Esophagus muscularis mucosa (tissue), 4 donors: ENCODE results near the gene NEO1. TPM values are rescaled to one million over a fixed set of nuclear protein-coding genes. Genes with fewer than 3 reads are reported as not detected.

ENCODE experiments used
- DNase-seq: peaks from one replicate; pipeline ENCODE4 v3.0.0-alpha.2; 2017; ENCODE audit errors: extremely low spot score
- H3K27ac ChIP-seq, 4 donors: fragments of 200-600 bp; sonication (generic); replicated peaks in 1 of 4; 1 replicate in 3 of 4; 2 replicates in 1 of 4; pipeline ENCODE4 v1.5.1; 2016 to 2019; ENCODE audit warnings: mild to moderate bottlenecking in 1 of 4
- H3K27me3 ChIP-seq, 4 donors: fragments of 200-600 bp; sonication (generic); one replicate each; pipeline versions ENCODE4 v1.5.1 to v1.6.0; 2016 to 2019
- H3K36me3 ChIP-seq, 4 donors: fragments of 200-600 bp; sonication (generic); one replicate each; pipeline ENCODE4 v1.5.1; 2016 to 2019
- H3K4me1 ChIP-seq, 4 donors: fragments of 200-600 bp; sonication (generic); one replicate each; pipeline ENCODE4 v1.5.1; 2016 to 2019
- H3K4me3 ChIP-seq, 4 donors: fragments of 200-600 bp; sonication (generic); 1 replicate in 2 of 4; 2 replicates in 2 of 4; pipeline ENCODE4 v1.5.1; 2016 to 2019; ENCODE audit warnings: mild to moderate bottlenecking in 4 of 4, moderate library complexity in 1 of 4
- H3K9me3 ChIP-seq, 4 donors: fragments of 200-600 bp; sonication (generic); 1 replicate in 3 of 4; 2 replicates in 1 of 4; pipeline ENCODE4 v1.5.1; 2016 to 2019
- EP300 ChIP-seq: sonication (generic); formaldehyde crosslinking; IDR thresholded peaks from one replicate; pipeline ENCODE4 v1.6.1; 2017; ENCODE audit warnings: antibody characterized with exemption
- POLR2A ChIP-seq: fragments of 450-650 bp; IDR thresholded peaks from one replicate; pipeline ENCODE4 v1.6.1; 2017; ENCODE audit warnings: antibody characterized with exemption, moderate library complexity, mild to moderate bottlenecking, low read depth
- POLR2AphosphoS5 ChIP-seq, 2 donors: sonication (generic); formaldehyde crosslinking; IDR thresholded peaks; one replicate each; pipeline ENCODE4 v1.6.1; 2017; ENCODE audit warnings: antibody characterized with exemption in 2 of 2
- WGBS: methylation state at CpG from one replicate; pipeline ENCODE4 v1.1.5; 2018; 5-methylcytosine and 5-hydroxymethylcytosine counted together
- intact Hi-C: fragments of 100-400 bp; cut with DNase I; formaldehyde crosslinking; loops from one replicate; pipeline ENCODE4 v1.15.1; 2023
- small RNA-seq, 3 donors: library from RNA; depleted of rRNA; stranded (forward); fragments of <200 nt; gene quantifications; one replicate each; pipeline ENCODE3, GENCODE V24; 2016
- total RNA-seq, 4 donors: library from RNA; depleted of rRNA; stranded (reverse); fragments of >200 nt; gene quantifications; one replicate each; pipeline versions ENCODE4 v1.1.0 to v1.2.1, GENCODE V29; 2016
- TF ChIP-seq, protein P1 (sequence below), 3 experiments: fragments of 200-600 bp in 2 of 3; fragments of 450-650 bp in 1 of 3; sonication (generic) in 2 of 3; IDR thresholded peaks; one replicate each; pipeline ENCODE4 v1.5.1; 2017 to 2019; ENCODE audit warnings: antibody characterized with exemption in 3 of 3, mild to moderate bottlenecking in 2 of 3, moderate library complexity in 1 of 3

The NEO1 gene
- total RNA-seq, 4 donors from 2014 or later, result 38.2 to 61.2 (median 53.5) TPM

DNA sequence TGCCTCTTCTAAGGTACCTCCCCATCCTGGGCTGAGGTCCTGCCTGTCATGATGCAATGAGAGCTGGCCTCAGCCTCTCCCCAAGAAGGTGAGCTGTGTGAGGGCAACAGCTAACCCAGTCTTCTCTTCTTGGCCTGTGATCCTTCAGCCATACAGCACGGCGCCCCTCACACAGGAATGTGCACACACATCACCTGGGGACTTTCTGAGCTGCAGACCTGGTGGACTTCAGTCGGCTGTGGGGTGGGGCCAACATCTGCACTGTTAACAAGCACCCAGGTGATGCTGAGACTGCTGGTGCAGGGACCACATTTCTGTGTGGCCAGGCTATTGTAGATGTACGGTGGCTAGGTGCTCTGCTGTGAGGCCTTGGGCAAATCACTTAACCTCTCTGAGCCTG lies 302.0 kb downstream of the NEO1 start:
- H3K27ac ChIP-seq, result no peak overlapping the region
- no peaks in the 10 kb centered on the region for H3K9me3 ChIP-seq
- WGBS, result 73% methylated on average over 2 of the region's 4 CpGs
- TF ChIP-seq, protein P1, sequence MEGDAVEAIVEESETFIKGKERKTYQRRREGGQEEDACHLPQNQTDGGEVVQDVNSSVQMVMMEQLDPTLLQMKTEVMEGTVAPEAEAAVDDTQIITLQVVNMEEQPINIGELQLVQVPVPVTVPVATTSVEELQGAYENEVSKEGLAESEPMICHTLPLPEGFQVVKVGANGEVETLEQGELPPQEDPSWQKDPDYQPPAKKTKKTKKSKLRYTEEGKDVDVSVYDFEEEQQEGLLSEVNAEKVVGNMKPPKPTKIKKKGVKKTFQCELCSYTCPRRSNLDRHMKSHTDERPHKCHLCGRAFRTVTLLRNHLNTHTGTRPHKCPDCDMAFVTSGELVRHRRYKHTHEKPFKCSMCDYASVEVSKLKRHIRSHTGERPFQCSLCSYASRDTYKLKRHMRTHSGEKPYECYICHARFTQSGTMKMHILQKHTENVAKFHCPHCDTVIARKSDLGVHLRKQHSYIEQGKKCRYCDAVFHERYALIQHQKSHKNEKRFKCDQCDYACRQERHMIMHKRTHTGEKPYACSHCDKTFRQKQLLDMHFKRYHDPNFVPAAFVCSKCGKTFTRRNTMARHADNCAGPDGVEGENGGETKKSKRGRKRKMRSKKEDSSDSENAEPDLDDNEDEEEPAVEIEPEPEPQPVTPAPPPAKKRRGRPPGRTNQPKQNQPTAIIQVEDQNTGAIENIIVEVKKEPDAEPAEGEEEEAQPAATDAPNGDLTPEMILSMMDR (IDR thresholded peaks at IDR 0.05), result no peak
- TF ChIP-seq POLR2AphosphoS5 (IDR thresholded peaks at IDR 0.05) (no peak), EP300 (no peak), POLR2A (no peak)
- peaks cover 0 to 51% (median 2%) of the 10 kb centered on the region in 4 donors for H3K27me3 ChIP-seq
- H3K4me3 ChIP-seq, result no peak overlapping the region
- no peaks in the 10 kb centered on the region for H3K36me3 ChIP-seq
- DNase-seq, result no peak
- intact Hi-C loops, result no loop called here
- H3K4me1 ChIP-seq, result no peaks in the 10 kb centered on the region

Small RNA genes within 50 kb of the gene (small RNA-seq; reads per million reads assigned to genes)
- gene FKBP1AP2, result 0 reads per million in 3 donors
